HEK293 (cell line): Measurements from ENCODE around the gene PKM.

Experiments used
- CTCF ChIA-PET: fragments of 350-600 bp; formaldehyde crosslinking; extraction: SDS; loops from one replicate; lab custom pipeline; 2021; ENCODE audit warnings: antibody characterized with exemption; lab: Yijun Ruan, JAX
- POLR2A ChIA-PET: fragments of 300-600 bp; formaldehyde crosslinking; extraction: SDS; loops from one replicate; lab custom pipeline; 2020; ENCODE audit warnings: antibody characterized with exemption, inconsistent platforms; lab: Yijun Ruan, JAX
- H3K27ac ChIP-seq: fragments of 200-500 bp; sonication (Bioruptor generic); 2 replicates; pipeline ENCODE4 v1.5.1; 2014; ENCODE audit warnings: low read depth, low read length, control low read depth, inconsistent platforms; ENCODE audit errors: extremely low read depth
- H3K36me3 ChIP-seq, 2 experiments: fragments of 200-500 bp in 1 of 2; sonication (Bioruptor generic) in 1 of 2; 1 replicate in 1 of 2; 2 replicates in 1 of 2; pipeline ENCODE4 v1.5.1; 2014 to 2017; ENCODE audit warnings: inconsistent platforms in 2 of 2, low read length in 2 of 2; ENCODE audit not compliant: control insufficient read depth in 2 of 2, insufficient read depth in 1 of 2
- H3K4me1 ChIP-seq: fragments of 200-500 bp; sonication (Bioruptor generic); 2 replicates; pipeline ENCODE4 v1.5.1; 2014; ENCODE audit warnings: mild to moderate bottlenecking, low read length, inconsistent platforms; ENCODE audit not compliant: control insufficient read depth, insufficient read depth
- H3K4me3 ChIP-seq: 2 replicates; pipeline ENCODE4 v1.5.1; 2011; ENCODE audit warnings: low read depth, mild to moderate bottlenecking, control low read depth, low read length, moderate library complexity
- H3K9me3 ChIP-seq: fragments of 200-500 bp; sonication (Bioruptor generic); 2 replicates; pipeline ENCODE4 v1.5.1; 2014; ENCODE audit warnings: low read depth, low read length, inconsistent platforms; ENCODE audit not compliant: control insufficient read depth, insufficient read depth
- BCL11A ChIP-seq: fragments of 450-650 bp; formaldehyde crosslinking; IDR thresholded peaks from 2 replicates; pipeline ENCODE4 v1.5.1; 2016; ENCODE audit warnings: low read depth, missing biosample characterization, missing genetic modification characterization
- BCL6B ChIP-seq: fragments of 450-650 bp; formaldehyde crosslinking; IDR thresholded peaks from 2 replicates; pipeline ENCODE4 v1.5.1; 2017; ENCODE audit warnings: missing biosample characterization, missing genetic modification characterization
- FEZF1 ChIP-seq: fragments of 450-650 bp; formaldehyde crosslinking; IDR thresholded peaks from 2 replicates; pipeline ENCODE4 v1.5.1; 2016; ENCODE audit warnings: missing biosample characterization, missing genetic modification characterization
- HOXD13 ChIP-seq: sonication (generic); formaldehyde crosslinking; IDR thresholded peaks from 2 replicates; pipeline ENCODE4 v1.8.0; 2022; ENCODE audit warnings: missing genetic modification reagents, borderline replicate concordance
- KLF16 ChIP-seq: fragments of 450-650 bp; formaldehyde crosslinking; IDR thresholded peaks from 2 replicates; pipeline ENCODE4 v1.5.1; 2017; ENCODE audit warnings: missing biosample characterization, missing genetic modification characterization
- MYNN ChIP-seq: fragments of 450-650 bp; formaldehyde crosslinking; IDR thresholded peaks from 2 replicates; pipeline ENCODE4 v1.5.1; 2016; ENCODE audit warnings: missing biosample characterization, missing genetic modification characterization, borderline replicate concordance
- MZF1 ChIP-seq: fragments of 450-650 bp; formaldehyde crosslinking; IDR thresholded peaks from 2 replicates; pipeline ENCODE4 v1.5.1; 2017; ENCODE audit warnings: missing biosample characterization, missing genetic modification characterization, borderline replicate concordance
- SCRT1 ChIP-seq: fragments of 450-650 bp; formaldehyde crosslinking; IDR thresholded peaks from 2 replicates; pipeline ENCODE4 v1.5.1; 2016; ENCODE audit warnings: missing biosample characterization, missing genetic modification characterization, borderline replicate concordance
- SCRT2 ChIP-seq: fragments of 450-650 bp; formaldehyde crosslinking; IDR thresholded peaks from 2 replicates; pipeline ENCODE4 v1.5.1; 2016; ENCODE audit warnings: missing biosample characterization, missing genetic modification characterization
- SP7 ChIP-seq: fragments of 450-650 bp; formaldehyde crosslinking; IDR thresholded peaks from 2 replicates; pipeline ENCODE4 v1.5.1; 2016; ENCODE audit warnings: missing biosample characterization, missing genetic modification characterization
- TRIM28 ChIP-seq: IDR thresholded peaks from 2 replicates; pipeline ENCODE4 v1.6.1; 2011; ENCODE audit warnings: low read length, control low read depth, borderline replicate concordance
- YY1 ChIP-seq: fragments of 450-650 bp; formaldehyde crosslinking; IDR thresholded peaks from 2 replicates; pipeline ENCODE4 v1.5.1; 2018; ENCODE audit warnings: missing biosample characterization, missing genetic modification characterization
- ZBTB8A ChIP-seq: fragments of 450-650 bp; formaldehyde crosslinking; IDR thresholded peaks from 2 replicates; pipeline ENCODE4 v1.5.1; 2016; ENCODE audit warnings: missing biosample characterization, missing genetic modification characterization
- ZFP3 ChIP-seq: fragments of 450-650 bp; formaldehyde crosslinking; IDR thresholded peaks from 2 replicates; pipeline ENCODE4 v1.5.1; 2016; ENCODE audit warnings: low read depth, missing biosample characterization, missing genetic modification characterization
- ZNF148 ChIP-seq: fragments of 450-650 bp; formaldehyde crosslinking; IDR thresholded peaks from 2 replicates; pipeline ENCODE4 v1.5.0; 2017; ENCODE audit warnings: missing biosample characterization, missing genetic modification characterization, borderline replicate concordance
- ZNF214 ChIP-seq: fragments of 450-650 bp; formaldehyde crosslinking; IDR thresholded peaks from 2 replicates; pipeline ENCODE4 v1.5.1; 2017; ENCODE audit warnings: missing biosample characterization, mild to moderate bottlenecking, missing genetic modification characterization, borderline replicate concordance
- ZNF366 ChIP-seq: fragments of 450-650 bp; formaldehyde crosslinking; conservative IDR thresholded peaks from 2 replicates; pipeline ENCODE4 v1.5.1; 2016; ENCODE audit warnings: missing biosample characterization, missing genetic modification characterization
- ZNF529 ChIP-seq: fragments of 450-650 bp; formaldehyde crosslinking; IDR thresholded peaks from 2 replicates; pipeline ENCODE4 v1.5.1; 2017; ENCODE audit warnings: missing genetic modification characterization, missing biosample characterization; ENCODE audit not compliant: insufficient replicate concordance
- ZNF544 ChIP-seq: fragments of 450-650 bp; formaldehyde crosslinking; IDR thresholded peaks from 2 replicates; pipeline ENCODE4 v1.5.0; 2017; ENCODE audit warnings: missing biosample characterization, missing genetic modification characterization
- ZNF626 ChIP-seq: fragments of 450-650 bp; sonication (Bioruptor Pico); formaldehyde crosslinking; IDR thresholded peaks from 2 replicates; pipeline ENCODE4 v1.5.1; 2018; ENCODE audit warnings: missing biosample characterization, missing genetic modification characterization, inconsistent platforms
- ZNF629 ChIP-seq: fragments of 450-650 bp; formaldehyde crosslinking; IDR thresholded peaks from 2 replicates; pipeline ENCODE4 v1.5.1; 2017; ENCODE audit warnings: missing biosample characterization, missing genetic modification characterization
- ZNF670 ChIP-seq: fragments of 450-650 bp; formaldehyde crosslinking; IDR thresholded peaks from 2 replicates; pipeline ENCODE4 v1.5.1; 2016; ENCODE audit warnings: missing biosample characterization, missing genetic modification characterization, low read depth
- ZNF747 ChIP-seq: fragments of 450-650 bp; formaldehyde crosslinking; IDR thresholded peaks from 2 replicates; pipeline ENCODE4 v1.5.1; 2016; ENCODE audit warnings: missing biosample characterization, missing genetic modification characterization
- ZNF776 ChIP-seq: fragments of 450-650 bp; formaldehyde crosslinking; IDR thresholded peaks from 2 replicates; pipeline ENCODE4 v1.5.0; 2017; ENCODE audit warnings: missing biosample characterization, missing genetic modification characterization, borderline replicate concordance
- ZSCAN5A ChIP-seq: fragments of 450-650 bp; formaldehyde crosslinking; IDR thresholded peaks from 2 replicates; pipeline ENCODE4 v1.5.1; 2016; ENCODE audit warnings: missing biosample characterization, missing genetic modification characterization
- ZXDB ChIP-seq: fragments of 450-650 bp; formaldehyde crosslinking; IDR thresholded peaks from 2 replicates; pipeline ENCODE4 v1.5.1; 2016; ENCODE audit warnings: missing biosample characterization, missing genetic modification characterization
- TF ChIP-seq, protein P1 (sequence below): fragments of 450-650 bp; formaldehyde crosslinking; IDR thresholded peaks from 2 replicates; pipeline ENCODE4 v1.5.1; 2017; ENCODE audit warnings: missing biosample characterization, missing genetic modification characterization

The PKM gene

GRCh38 chr15:72201391-72201921, 29.5 kb downstream of the PKM start:
- H3K27ac ChIP-seq, result peak overlapping the region; percentile 49; the same call in 1 of the 2 replicates
- no peak for TF ChIP-seq ZNF629 (tag by site-specific recombination)
- TF ChIP-seq KLF16 (tag by site-specific recombination), result no peak
- no peak for TF ChIP-seq ZNF776 (tag by site-specific recombination)
- TF ChIP-seq MYNN, result no peak
- TF ChIP-seq MZF1 (tag by site-specific recombination), result no peak
- TF ChIP-seq SCRT2, result peak; percentile 99
- no peak for TF ChIP-seq YY1 (tag by site-specific recombination)
- no peak for TF ChIP-seq FEZF1 (tag by site-specific recombination)
- no peak for TF ChIP-seq SP7 (tag by site-specific recombination)
- no peak for TF ChIP-seq ZNF214 (tag by site-specific recombination)
- TF ChIP-seq, protein P1, sequence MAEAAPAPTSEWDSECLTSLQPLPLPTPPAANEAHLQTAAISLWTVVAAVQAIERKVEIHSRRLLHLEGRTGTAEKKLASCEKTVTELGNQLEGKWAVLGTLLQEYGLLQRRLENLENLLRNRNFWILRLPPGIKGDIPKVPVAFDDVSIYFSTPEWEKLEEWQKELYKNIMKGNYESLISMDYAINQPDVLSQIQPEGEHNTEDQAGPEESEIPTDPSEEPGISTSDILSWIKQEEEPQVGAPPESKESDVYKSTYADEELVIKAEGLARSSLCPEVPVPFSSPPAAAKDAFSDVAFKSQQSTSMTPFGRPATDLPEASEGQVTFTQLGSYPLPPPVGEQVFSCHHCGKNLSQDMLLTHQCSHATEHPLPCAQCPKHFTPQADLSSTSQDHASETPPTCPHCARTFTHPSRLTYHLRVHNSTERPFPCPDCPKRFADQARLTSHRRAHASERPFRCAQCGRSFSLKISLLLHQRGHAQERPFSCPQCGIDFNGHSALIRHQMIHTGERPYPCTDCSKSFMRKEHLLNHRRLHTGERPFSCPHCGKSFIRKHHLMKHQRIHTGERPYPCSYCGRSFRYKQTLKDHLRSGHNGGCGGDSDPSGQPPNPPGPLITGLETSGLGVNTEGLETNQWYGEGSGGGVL (tag by site-specific recombination), result no peak
- TF ChIP-seq SCRT1 (tag by site-specific recombination), result peak; percentile 100
- no peak for TF ChIP-seq ZNF529
- TF ChIP-seq ZNF626, result no peak
- no peak for TF ChIP-seq HOXD13 (CRISPR knock-in tag)
- TF ChIP-seq ZNF747, result no peak
- TF ChIP-seq ZNF366 (tag by site-specific recombination), result no peak
- TF ChIP-seq ZFP3 (tag by site-specific recombination), result no peak
- TF ChIP-seq ZNF544 (tag by site-specific recombination), result no peak
- TF ChIP-seq ZSCAN5A (tag by site-specific recombination), result no peak
- TF ChIP-seq BCL11A, result 0 out of 2 replicates have a peak, but pooled peaks have one; percentile 6
- no peak for TF ChIP-seq ZBTB8A
- TF ChIP-seq TRIM28, result no peak
- TF ChIP-seq BCL6B, result no peak
- no peak for TF ChIP-seq ZNF670 (tag by site-specific recombination)
- TF ChIP-seq ZNF148 (tag by site-specific recombination), result no peak
- TF ChIP-seq ZXDB (tag by site-specific recombination), result no peak
- CTCF ChIA-PET, result interaction anchor here (0.9 to 4.3 kb wide), 6 partner anchors 14 to 259 kb away, joined by 3 to 35 read pairs (median 4); no protein-coding TSS in a partner anchor
- POLR2A ChIA-PET, result interaction anchor here (0.6 to 3.0 kb wide), 4 partner anchors 25 to 514 kb away, joined by 3 to 22 read pairs (median 8); partner anchors contain the start of gene PKM
- H3K4me3 ChIP-seq, result no peak overlapping the region
- H3K9me3 ChIP-seq, result no peaks in the 10 kb centered on the region
- H3K36me3 ChIP-seq, result peaks cover 73 to 84% of the 10 kb centered on the region in 2 experiments
- no peaks in the 10 kb centered on the region; the same call in 1 of the 2 replicates for H3K4me1 ChIP-seq
